Endothelial cell of umbilical vein (primary cell): Measurements from ENCODE around the gene KCNMA1. TPM values are rescaled to one million over a fixed set of nuclear protein-coding genes. Genes with fewer than 3 reads are reported as not detected.

Source experiments
- BruUV-seq: library from RNA; stranded (reverse); fragments of 400-500 nt; replicated peaks from 2 replicates; lab custom pipeline; 2021; lab: Mats Ljungman, UMichigan
- CTCF ChIA-PET: fragments of 300-600, 350-600 bp; sonication (Branson Sonifier 250); formaldehyde crosslinking; loops from one replicate; lab custom pipeline; 2021; ENCODE audit warnings: antibody characterized with exemption, inconsistent platforms; lab: Charles Lee
- POLR2A ChIA-PET: fragments of 300-600, 350-600 bp; sonication (Branson Sonifier 250); formaldehyde crosslinking; loops from one replicate; lab custom pipeline; 2021; ENCODE audit warnings: antibody characterized with exemption, inconsistent platforms; lab: Charles Lee
- DNase-seq: peaks from one replicate; pipeline ENCODE4 v3.0.0-alpha.2; 2011; ENCODE audit warnings: low read depth, low spot score
- FAIRE-seq: peaks from 2 replicates; lab custom pipeline; 2011; peaks lifted over from hg19 to GRCh38; lab: Jason Lieb, UNC
- H2AFZ ChIP-seq: 2 replicates; pipeline ENCODE4 v1.6.0; 2012; ENCODE audit warnings: low read depth, low read length, control low read depth, inconsistent platforms
- H3K27ac ChIP-seq: 2 replicates; pipeline ENCODE4 v1.5.1; 2011; ENCODE audit warnings: low read depth, mild to moderate bottlenecking, control low read depth, low read length, moderate library complexity; ENCODE audit not compliant: insufficient read depth
- H3K27me3 ChIP-seq, 2 experiments: 2 replicates each; pipeline versions ENCODE4 v1.6.0 to v1.6.1; 2011; ENCODE audit warnings: low read length in 2 of 2, mixed read lengths in 1 of 2; ENCODE audit not compliant: control insufficient read depth in 2 of 2, insufficient read depth in 2 of 2
- H3K36me3 ChIP-seq, 2 experiments: 2 replicates in 1 of 2; 3 replicates in 1 of 2; pipeline ENCODE4 v1.5.1; 2011; ENCODE audit warnings: low read length in 2 of 2, mild to moderate bottlenecking in 1 of 2, moderate library complexity in 1 of 2; ENCODE audit not compliant: control insufficient read depth in 2 of 2, insufficient read depth in 2 of 2; ENCODE audit errors: extremely low read depth in 1 of 2
- H3K4me1 ChIP-seq: 3 replicates; pipeline ENCODE4 v1.5.1; 2011; ENCODE audit warnings: mild to moderate bottlenecking, low read length; ENCODE audit not compliant: control insufficient read depth, insufficient read depth; ENCODE audit errors: extremely low read depth
- H3K4me2 ChIP-seq: 2 replicates; pipeline ENCODE4 v1.6.1; 2011; ENCODE audit warnings: low read length, control low read depth, mixed read lengths; ENCODE audit not compliant: insufficient read depth
- H3K4me3 ChIP-seq, 3 experiments: fragments of 200-600 bp in 1 of 3; sonication (generic), shearing (Covaris generic) in 1 of 3; replicated peaks in 1 of 3; 2 replicates each; pipeline ENCODE4 v1.5.1; 2011 to 2016; ENCODE audit warnings: control low read depth in 3 of 3, low read length in 3 of 3, mild to moderate bottlenecking in 2 of 3, inconsistent platforms in 1 of 3, low read depth in 1 of 3, moderate library complexity in 1 of 3; ENCODE audit not compliant: insufficient read depth in 1 of 3
- H3K79me2 ChIP-seq: 2 replicates; pipeline ENCODE4 v1.6.0; 2012; ENCODE audit warnings: low read length, inconsistent platforms; ENCODE audit not compliant: control insufficient read depth, insufficient read depth
- H3K9ac ChIP-seq: replicated peaks from 2 replicates; pipeline ENCODE3; 2011; ENCODE audit warnings: low read length, control low read depth; ENCODE audit not compliant: insufficient read depth; ENCODE audit errors: extremely low read depth
- H3K9me1 ChIP-seq: replicated peaks from 3 replicates; pipeline ENCODE4 v1.6.0; 2011; ENCODE audit warnings: mild to moderate bottlenecking, low read length; ENCODE audit not compliant: control insufficient read depth, insufficient read depth; ENCODE audit errors: extremely low read depth
- H3K9me3 ChIP-seq: replicated peaks from 2 replicates; pipeline ENCODE4 v1.5.1; 2012; ENCODE audit warnings: low read length, inconsistent platforms; ENCODE audit not compliant: control insufficient read depth, insufficient read depth
- H4K20me1 ChIP-seq: replicated peaks from 2 replicates; pipeline ENCODE3; 2011; ENCODE audit warnings: mild to moderate bottlenecking, low read length; ENCODE audit not compliant: control insufficient read depth, insufficient read depth; ENCODE audit errors: extremely low read depth
- EZH2 ChIP-seq: IDR thresholded peaks from 2 replicates; pipeline ENCODE4 v1.6.1; 2012; ENCODE audit warnings: borderline replicate concordance, low read depth, mild to moderate bottlenecking, moderate library complexity, low read length, inconsistent platforms; ENCODE audit not compliant: severe bottlenecking
- FOS ChIP-seq: IDR thresholded peaks from 2 replicates; pipeline ENCODE4 v1.6.1; 2011; ENCODE audit warnings: mild to moderate bottlenecking, low read length, moderate library complexity, borderline replicate concordance; ENCODE audit not compliant: insufficient read depth
- GATA2 ChIP-seq: IDR thresholded peaks from 2 replicates; pipeline ENCODE4 v1.7.0; 2011; ENCODE audit warnings: low read depth, mild to moderate bottlenecking, moderate library complexity, mixed read lengths, low read length; ENCODE audit not compliant: insufficient read length, insufficient read depth
- JUN ChIP-seq: IDR thresholded peaks from 2 replicates; pipeline ENCODE4 v1.6.1; 2011; ENCODE audit warnings: borderline replicate concordance, low read depth; ENCODE audit not compliant: insufficient read length, insufficient read depth
- MYC ChIP-seq: IDR thresholded peaks from one replicate; pipeline ENCODE4 v1.6.1; 2011; ENCODE audit warnings: mild to moderate bottlenecking, low read depth, low read length
- POLR2A ChIP-seq: IDR thresholded peaks from 2 replicates; pipeline ENCODE4 v1.6.1; 2012; ENCODE audit warnings: low read depth, mild to moderate bottlenecking, control low read depth, low read length
- POLR2AphosphoS5 ChIP-seq: IDR thresholded peaks from 2 replicates; pipeline ENCODE4 v1.6.1; 2012; ENCODE audit warnings: low read depth, mild to moderate bottlenecking, control low read depth, low read length, moderate library complexity; ENCODE audit not compliant: insufficient read depth
- dilution Hi-C: fragments of 300-500 bp; cut with MboI; formaldehyde crosslinking; loops from one replicate; pipeline ENCODE4 v1.15.0; 2019; ENCODE audit warnings: low sequenced_read_pairs; ENCODE audit not compliant: extremely low pct_ligation_motif_present
- intact Hi-C: fragments of 100-400 bp; cut with micrococcal nuclease; formaldehyde crosslinking; loops from one replicate; pipeline ENCODE4 v1.10.0; 2022
- polyA plus RNA-seq, 4 experiments: library from polyadenylated mRNA; depleted of rRNA in 3 of 4; stranded (reverse) in 3 of 4; unstranded in 1 of 4; fragments of >200 nt; gene quantifications; 2 replicates each; pipeline versions ENCODE4 v1.2.1 to v1.2.3, GENCODE V29; 2011 to 2012; ENCODE audit warnings: missing spikeins in 1 of 4
- total RNA-seq: library from RNA; stranded (reverse); gene quantifications from 2 replicates; pipeline ENCODE4 v1.2.3, GENCODE V29; 2021
- TF ChIP-seq, protein P1 (sequence below): IDR thresholded peaks from 2 replicates; pipeline ENCODE4 v1.6.1; 2011; ENCODE audit not compliant: insufficient read depth, insufficient read length
- TF ChIP-seq, protein P2 (sequence below), 2 donors: IDR thresholded peaks; 1 replicate in 1 of 2; 2 replicates in 1 of 2; pipeline ENCODE4 v1.5.1; 2011; ENCODE audit warnings: low read length in 2 of 2, mild to moderate bottlenecking in 2 of 2, moderate library complexity in 2 of 2, control low read depth in 1 of 2, inconsistent platforms in 1 of 2, low read depth in 1 of 2; ENCODE audit not compliant: insufficient read depth in 1 of 2; ENCODE audit errors: extremely low read depth in 1 of 2

The KCNMA1 gene
- total and polyA plus RNA-seq, 2 donors (not counting 3 experiments of a cell fraction or from before 2014, with no cell fraction given), result 0.10 to 0.82 TPM

DNA sequence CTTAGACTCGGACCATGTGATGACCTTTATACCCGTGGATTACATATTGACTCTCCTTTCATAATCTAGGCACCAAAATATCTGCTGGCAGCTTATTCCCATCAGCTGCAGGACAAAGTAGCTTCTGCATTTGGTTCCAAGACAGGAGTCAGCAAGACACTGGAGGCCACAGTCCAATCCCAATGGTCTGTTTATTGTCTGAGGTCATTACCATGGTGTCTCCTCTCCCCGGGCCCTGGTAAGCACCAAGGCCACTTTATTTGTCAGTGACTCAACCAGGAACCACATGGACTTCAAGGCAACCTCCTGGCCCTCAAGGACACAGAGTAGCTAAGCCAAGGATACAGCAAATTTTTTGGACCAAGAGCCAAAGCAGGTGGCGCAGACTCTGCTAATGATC is 36.1 kb downstream of the KCNMA1 start:
- no peaks in the 10 kb centered on the region for H3K27me3 ChIP-seq
- TF ChIP-seq POLR2AphosphoS5 (no peak), FOS (no peak), GATA2 (no peak), POLR2A (no peak), JUN (no peak), MYC (no peak), EZH2 (no peak)
- TF ChIP-seq, protein P1, sequence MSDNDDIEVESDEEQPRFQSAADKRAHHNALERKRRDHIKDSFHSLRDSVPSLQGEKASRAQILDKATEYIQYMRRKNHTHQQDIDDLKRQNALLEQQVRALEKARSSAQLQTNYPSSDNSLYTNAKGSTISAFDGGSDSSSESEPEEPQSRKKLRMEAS, result no peak
- TF ChIP-seq, protein P2, sequence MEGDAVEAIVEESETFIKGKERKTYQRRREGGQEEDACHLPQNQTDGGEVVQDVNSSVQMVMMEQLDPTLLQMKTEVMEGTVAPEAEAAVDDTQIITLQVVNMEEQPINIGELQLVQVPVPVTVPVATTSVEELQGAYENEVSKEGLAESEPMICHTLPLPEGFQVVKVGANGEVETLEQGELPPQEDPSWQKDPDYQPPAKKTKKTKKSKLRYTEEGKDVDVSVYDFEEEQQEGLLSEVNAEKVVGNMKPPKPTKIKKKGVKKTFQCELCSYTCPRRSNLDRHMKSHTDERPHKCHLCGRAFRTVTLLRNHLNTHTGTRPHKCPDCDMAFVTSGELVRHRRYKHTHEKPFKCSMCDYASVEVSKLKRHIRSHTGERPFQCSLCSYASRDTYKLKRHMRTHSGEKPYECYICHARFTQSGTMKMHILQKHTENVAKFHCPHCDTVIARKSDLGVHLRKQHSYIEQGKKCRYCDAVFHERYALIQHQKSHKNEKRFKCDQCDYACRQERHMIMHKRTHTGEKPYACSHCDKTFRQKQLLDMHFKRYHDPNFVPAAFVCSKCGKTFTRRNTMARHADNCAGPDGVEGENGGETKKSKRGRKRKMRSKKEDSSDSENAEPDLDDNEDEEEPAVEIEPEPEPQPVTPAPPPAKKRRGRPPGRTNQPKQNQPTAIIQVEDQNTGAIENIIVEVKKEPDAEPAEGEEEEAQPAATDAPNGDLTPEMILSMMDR (IDR thresholded peaks at IDR 0.05; ENCODE audit: extremely low read depth in 1 of 2, insufficient read depth in 1 of 2, low read depth in 1 of 2, low read length in 2 of 2), result no peak
- H2AFZ ChIP-seq, result no peak overlapping the region
- no peaks in the 10 kb centered on the region for H3K79me2 ChIP-seq
- DNase-seq (no peak), FAIRE-seq (no peak)
- H3K4me1 ChIP-seq, result no peaks in the 10 kb centered on the region
- H3K9me3 ChIP-seq, result no peaks in the 10 kb centered on the region
- no TSS peak for BruUV-seq
- H3K27ac ChIP-seq, result no peak overlapping the region
- ChIA-PET CTCF (no interaction called here), POLR2A (no interaction called here)
- H3K4me2 ChIP-seq, result no peak overlapping the region
- intact Hi-C loops (no loop called here), dilution Hi-C loops (no loop called here)
- H3K9ac ChIP-seq, result no peak overlapping the region
- H3K36me3 ChIP-seq, result no peaks in the 10 kb centered on the region
- no peak overlapping the region for H3K4me3 ChIP-seq
- H4K20me1 ChIP-seq, result no peaks in the 10 kb centered on the region
- H3K9me1 ChIP-seq, result no peaks in the 10 kb centered on the region
